NCI-H2196 (cell line): ENCODE results near the gene MAPK1.
"Not testable (repeated sequence)": the region's sequence is repeated elsewhere in the genome, so short reads cannot be mapped to it uniquely, and the experiment has no call there.

Experiments
- DNase-seq: peaks from one replicate; lab custom pipeline; 2025; ENCODE audit not compliant: unreplicated experiment; lab: John Stamatoyannopoulos, UW

The MAPK1 gene

DNA sequence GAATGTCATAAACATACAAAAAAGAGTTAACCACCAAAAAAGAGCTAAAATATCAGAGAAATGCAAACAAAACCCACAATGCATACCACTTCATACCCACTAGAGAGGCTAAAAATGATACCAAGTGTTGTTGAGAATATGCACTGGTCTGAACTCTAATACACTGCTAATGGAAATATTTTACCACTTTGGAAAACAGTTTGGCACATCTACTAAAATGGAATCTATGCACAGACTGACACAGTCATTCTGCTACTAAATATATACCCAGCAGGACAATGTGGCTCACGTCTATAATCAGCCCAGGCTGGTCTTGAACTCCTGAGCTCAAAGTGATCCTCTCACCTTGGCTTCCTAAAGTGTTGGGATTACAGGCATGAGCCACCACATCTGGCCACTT lies 18.0 kb downstream of the MAPK1 start:
- no peak for DNase-seq

- not testable (repeated sequence) for DNase-seq
Observed at GRCh38 chr22:21848057-21848456, 19.4 kb downstream of the MAPK1 start.

- DNase-seq, result no peak
Observed at GRCh38 chr22:21845558-21846453, 21.6 kb downstream of the MAPK1 start.

GRCh38 chr22:21842946-21843345 lies 24.5 kb downstream of the MAPK1 start:
- no peak for DNase-seq

GRCh38 chr22:21841422-21841821 lies 26.0 kb downstream of the MAPK1 start:
- DNase-seq, result no peak

- DNase-seq, result no peak
Observed at GRCh38 chr22:21840236-21840823, 27.1 kb downstream of the MAPK1 start.

- DNase-seq, result no peak
Observed at GRCh38 chr22:21839765-21840140, 27.7 kb downstream of the MAPK1 start.

DNA sequence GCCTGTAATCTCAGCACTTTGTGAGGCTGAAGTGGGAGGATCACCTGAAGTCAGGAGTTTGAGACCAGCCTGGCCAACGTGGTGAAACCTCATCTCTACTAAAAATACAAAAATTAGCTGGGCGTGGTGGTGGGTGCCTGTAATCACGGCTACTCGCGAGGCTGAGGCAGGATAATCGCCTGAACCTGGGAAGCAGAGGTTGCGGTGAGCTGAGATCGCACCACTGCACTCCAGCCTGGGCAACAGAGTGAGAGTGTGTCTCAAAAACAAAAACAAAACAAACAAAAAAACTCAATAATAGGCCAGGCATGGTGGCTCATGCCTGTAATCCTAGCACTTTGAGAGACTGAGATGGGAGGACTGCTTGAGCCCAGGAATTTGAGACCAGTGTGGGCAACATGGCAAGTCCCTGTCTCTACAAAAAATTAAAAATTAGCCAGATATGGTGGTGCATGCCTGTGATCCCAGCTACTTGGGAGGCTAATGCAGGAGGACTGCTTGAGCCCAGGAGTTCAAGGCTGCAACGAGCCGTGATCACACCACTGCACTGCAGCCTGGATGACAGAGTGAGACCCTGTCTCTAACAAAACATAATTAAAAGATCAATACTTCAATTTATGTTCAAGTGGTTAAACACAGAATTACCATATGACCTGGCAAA lies 28.2 kb downstream of the MAPK1 start:
- DNase-seq, result not testable (repeated sequence)

DNA sequence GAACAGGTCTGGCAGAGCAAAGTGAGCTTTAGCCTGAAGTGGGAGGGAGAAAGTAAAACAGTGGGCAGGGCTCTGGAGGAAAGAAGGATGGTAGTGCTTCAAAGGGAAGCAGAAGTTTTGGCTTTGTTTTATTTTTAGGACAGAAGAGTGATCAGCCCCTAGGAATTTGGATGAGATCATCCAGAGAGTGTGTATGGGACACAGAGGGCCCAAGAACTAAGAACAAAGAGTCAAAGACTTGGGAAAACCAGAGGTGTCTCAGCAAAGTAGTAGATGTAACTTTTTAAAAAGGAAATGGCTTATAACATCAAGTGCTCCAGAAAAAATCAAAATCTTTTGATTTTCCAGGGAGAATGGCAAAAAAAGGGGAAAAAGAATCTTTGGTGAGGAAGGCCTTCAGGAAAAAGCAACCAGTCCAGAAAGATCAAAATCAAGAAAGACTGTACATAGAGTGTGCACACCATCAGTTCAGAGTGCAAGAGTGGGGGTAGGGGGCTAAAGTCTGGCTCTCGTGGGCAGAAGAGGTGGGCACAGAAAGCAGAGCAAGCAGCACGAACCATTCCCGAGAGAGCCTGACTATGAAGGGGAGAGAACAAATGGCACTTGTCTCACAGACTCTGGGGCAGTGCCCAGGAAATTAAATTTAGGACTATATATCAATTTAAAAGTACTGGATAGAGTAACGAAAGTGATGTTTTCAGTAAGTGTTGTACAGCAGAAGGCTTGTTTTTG lies 30.0 kb downstream of the MAPK1 start:
- DNase-seq, result no peak

- not testable (repeated sequence) for DNase-seq
Observed at GRCh38 chr22:21836486-21836885, 31.0 kb downstream of the MAPK1 start.

DNA sequence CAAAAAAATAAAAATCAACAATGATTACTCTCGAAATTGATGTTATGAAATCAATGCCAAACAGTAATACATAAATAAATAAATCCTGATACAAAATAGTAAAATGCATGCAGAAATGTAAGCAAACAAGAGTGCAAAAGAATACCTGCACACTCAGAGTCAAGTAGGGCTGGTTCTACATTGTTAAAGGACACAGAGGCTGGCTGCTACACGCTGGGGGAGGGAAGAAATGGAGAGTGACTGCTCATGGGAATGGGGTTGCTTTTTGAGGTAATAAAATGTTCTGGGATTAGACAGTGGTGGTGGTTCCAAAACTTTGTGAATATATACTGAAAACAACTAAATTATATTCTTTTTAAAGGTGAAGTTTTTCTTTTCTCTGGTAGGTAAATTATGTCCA lies 32.1 kb downstream of the MAPK1 start:
- DNase-seq, result no peak

DNA sequence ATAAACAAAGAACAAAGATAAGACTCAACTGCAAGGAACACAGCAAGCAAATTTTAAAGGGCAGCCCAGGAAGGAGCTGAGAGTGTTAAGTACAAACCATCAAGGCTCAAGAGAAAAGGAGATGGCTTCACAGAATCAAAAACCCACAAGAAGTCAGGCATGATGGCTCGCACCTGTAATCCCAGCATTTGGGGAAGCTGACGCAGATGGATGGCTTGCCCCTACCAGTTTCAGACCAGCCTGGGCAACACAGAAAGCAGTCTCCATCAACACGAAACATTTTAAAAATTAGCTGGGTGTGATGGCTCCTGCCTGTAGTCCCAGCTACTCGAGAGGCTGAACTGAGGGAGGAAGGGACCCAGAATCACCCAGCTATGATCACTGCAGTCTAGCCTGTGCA lies 32.6 kb downstream of the MAPK1 start:
- no peak for DNase-seq

DNA sequence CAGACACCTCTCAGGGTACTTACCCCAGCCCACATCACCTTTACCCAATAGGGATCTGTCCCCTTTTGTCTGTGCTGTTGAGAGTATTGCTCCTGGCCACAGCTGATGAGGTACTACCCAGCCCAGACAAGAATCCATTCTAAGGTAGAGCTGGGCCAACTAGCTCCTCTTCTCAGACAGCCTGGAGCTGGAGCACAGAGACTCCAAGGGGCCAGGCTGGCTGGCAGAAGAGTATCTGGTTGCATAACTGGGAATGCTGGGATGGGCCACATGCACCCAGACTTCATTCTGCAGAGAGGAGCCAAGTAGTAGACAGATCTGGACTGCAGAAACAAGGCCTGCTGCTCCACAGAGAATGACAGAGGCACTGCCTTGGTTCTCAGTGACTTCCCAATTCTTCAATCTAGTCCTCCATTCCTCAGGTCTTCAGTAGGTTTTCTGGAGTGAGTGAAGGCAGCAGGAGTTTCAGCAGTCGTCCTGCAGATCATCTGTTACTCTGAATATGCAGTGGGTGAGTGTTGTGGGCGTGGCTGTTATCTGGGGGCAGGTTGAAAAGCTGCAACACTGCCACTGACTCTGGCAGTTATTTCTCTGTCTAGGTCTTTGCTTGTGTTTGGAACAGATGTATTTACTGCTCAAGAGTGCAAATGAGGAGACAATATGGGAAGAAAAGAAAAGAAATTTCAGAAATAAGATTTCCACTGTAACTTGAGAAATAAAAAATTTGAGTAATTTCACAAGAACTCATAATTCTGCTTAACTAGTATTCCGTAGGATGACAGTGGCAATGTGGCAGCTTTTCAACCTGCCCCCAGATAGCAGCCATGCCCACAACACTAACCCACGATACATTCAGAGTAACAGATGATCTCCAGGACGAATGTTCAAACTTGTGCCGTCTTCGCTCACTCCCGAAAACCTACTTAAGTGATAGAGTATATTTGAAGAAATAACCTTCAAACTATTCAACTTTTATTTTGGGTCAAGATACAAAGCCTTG lies 34.9 kb downstream of the MAPK1 start:
- no peak for DNase-seq

DNA sequence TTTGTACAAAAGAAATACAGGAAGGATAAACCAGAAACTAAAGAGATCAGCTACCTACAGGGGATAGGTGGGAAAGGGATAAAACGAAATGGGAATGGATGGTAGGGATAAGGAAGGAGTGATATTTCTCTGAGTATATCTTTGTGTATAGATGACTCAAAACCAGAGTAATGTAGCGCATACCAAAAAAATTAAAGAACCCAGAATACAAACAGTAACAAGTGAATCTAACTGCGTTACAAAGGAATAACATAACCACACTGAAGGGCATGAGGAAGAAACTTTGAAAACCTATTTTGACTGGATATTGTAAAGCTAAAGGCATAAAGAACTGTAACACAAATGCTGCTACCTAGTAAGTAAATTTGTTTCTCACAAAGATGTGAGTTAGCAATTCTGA lies 37.9 kb downstream of the MAPK1 start:
- DNase-seq, result no peak

- no peak for DNase-seq
Observed at GRCh38 chr22:21828268-21828638, 39.2 kb downstream of the MAPK1 start.

DNA sequence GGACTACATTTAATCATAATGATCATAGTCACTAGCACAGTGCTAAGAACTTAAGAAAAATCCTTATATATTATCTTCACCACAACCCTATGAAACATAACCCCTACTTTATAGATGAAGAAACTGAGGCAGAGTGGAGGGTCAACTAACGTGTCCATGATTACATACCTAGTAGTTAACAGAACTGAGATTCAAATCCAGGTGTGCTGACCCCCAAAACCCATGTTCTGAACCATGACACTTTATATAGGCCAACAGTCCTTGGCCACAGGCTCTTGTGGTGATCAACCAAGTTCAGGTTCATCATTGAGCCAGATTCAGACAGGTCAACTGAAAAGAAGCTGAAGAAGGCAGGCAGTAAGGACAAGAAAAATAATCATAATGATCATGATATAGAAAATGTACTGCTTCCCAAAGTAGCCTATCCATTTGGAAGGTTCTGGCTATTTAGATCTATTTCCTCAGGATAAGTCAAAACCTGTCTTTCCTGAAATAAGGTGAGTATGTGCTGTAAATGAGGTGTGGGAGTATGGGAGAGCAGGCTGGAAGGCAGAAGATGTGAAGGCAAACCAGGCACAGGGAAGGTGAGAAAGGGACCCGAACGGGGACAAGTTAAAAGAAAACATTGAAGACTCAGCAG lies 39.7 kb downstream of the MAPK1 start:
- no peak for DNase-seq

DNA sequence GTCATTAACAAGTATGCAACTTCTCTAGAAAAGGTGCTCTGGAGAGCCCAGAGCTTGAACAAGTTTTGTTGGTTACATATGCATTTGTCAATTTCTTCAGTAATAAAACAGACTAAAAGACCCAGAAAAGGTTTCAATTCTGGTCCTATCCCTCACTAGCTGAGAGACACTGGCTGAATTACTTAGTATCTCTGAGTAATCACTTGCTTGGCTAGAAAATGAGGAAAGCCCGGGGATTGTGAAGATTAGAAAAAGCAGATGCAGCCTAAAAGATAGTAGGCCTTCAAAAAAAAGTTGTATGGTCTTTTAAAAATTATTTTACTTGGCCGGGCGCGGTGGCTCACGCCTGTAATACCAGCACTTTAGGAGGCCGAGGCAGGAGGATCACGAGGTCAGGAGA lies 41.2 kb downstream of the MAPK1 start:
- no peak for DNase-seq

- not testable (repeated sequence) for DNase-seq
Observed at GRCh38 chr22:21824962-21825361, 42.5 kb downstream of the MAPK1 start.

DNA sequence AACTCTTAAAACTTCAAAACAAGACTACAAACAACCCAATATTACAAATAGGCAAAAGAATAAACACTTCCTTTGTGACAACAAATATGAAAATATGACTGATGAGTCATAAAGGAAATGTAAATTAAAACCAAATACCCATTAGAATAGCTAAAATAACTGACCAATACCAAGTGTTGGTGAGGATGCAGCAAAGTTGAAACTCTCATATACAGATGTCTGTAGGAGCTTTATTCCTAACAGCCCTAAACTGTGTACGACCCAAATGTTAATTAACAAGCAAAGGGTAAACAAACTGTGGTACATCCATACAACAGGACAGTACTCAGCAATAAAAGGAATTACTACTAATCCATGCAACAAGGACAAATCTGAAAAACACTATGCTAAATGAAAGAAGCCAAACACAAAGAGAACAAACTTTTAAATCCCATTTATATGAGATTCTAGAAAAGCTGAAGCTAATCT lies 43.0 kb downstream of the MAPK1 start:
- DNase-seq, result no peak
